ENCODE measurements around the gene TULP1. TPM values are rescaled to one million over a fixed set of nuclear protein-coding genes. Genes with fewer than 3 reads are reported as not detected.

Gene TULP1
- total and polyA plus RNA-seq, 7 donors: 0.05 to 0.09 (median 0.08) TPM; not detected in 4

DNA sequence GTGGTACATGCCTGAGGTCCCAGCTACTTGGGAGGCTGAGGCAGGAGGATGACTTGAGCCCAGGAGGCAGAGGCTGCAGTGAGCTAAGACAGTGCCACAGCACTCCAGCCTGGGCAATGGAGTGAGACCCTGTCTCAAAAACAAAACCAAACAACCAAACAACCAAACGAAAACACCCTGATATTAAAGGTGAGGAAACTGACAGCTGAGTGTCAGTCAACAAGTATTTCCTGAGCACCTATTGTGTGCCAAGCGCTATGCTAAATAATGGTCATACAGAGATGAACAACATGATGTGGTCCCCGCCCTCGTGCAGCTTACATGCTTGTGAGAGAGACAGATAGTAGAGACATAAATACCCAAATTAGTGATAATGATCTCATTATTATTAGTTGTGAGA is 1.9 kb upstream of the TULP1 start:
- Histone ChIP-seq H3K27me3 (ENCODE audit: insufficient read depth in 3 of 3, low read length in 2 of 3) (peaks cover 0 to 8% (median 4%) of the 10 kb centered on the region in 3 donors), H3K4me3 (no peak overlapping the region), H3K27ac (no peak overlapping the region), H3K4me1 (no peaks in the 10 kb centered on the region), H3K36me3 (ENCODE audit: insufficient read depth in 1 of 2, low read depth in 1 of 2) (no peaks in the 10 kb centered on the region), H3K9me3 (no peaks in the 10 kb centered on the region)
- TF ChIP-seq, protein P1, sequence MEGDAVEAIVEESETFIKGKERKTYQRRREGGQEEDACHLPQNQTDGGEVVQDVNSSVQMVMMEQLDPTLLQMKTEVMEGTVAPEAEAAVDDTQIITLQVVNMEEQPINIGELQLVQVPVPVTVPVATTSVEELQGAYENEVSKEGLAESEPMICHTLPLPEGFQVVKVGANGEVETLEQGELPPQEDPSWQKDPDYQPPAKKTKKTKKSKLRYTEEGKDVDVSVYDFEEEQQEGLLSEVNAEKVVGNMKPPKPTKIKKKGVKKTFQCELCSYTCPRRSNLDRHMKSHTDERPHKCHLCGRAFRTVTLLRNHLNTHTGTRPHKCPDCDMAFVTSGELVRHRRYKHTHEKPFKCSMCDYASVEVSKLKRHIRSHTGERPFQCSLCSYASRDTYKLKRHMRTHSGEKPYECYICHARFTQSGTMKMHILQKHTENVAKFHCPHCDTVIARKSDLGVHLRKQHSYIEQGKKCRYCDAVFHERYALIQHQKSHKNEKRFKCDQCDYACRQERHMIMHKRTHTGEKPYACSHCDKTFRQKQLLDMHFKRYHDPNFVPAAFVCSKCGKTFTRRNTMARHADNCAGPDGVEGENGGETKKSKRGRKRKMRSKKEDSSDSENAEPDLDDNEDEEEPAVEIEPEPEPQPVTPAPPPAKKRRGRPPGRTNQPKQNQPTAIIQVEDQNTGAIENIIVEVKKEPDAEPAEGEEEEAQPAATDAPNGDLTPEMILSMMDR (IDR thresholded peaks at IDR 0.05): no peak
- no peak for DNase-seq
- WGBS, 3 donors: 79 to 86% (median 83%) methylated on average over 4 of the region's 4 CpGs
- intact Hi-C loops (cut with DNase I): no loop called here
- ATAC-seq: no peak

DNA sequence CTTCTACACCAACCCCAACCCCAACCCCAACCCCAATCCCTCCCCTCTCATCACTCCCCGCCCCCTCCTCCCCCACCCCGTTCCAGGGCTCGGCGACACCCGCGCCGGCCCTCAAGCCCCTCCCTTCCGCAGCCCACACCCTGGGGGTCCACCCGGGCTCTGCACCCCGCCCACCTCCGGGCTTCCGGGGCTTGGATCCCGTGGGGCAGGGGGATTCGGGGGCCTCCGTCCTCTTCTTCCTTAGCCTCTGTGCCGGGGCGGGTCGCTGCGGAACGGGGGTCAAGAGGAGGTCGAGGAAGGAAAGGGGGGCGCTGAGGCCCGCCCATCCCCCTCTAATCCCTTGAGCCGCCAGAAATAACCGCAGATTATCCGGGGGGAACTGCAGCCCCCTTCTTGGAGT is 690 bp downstream of the TULP1 start:
- peaks cover 0 to 8% (median 4%) of the 10 kb centered on the region in 3 donors for H3K27me3 ChIP-seq (ENCODE audit: insufficient read depth in 3 of 3, low read length in 2 of 3)
- no peaks in the 10 kb centered on the region for H3K4me1 ChIP-seq
- TF ChIP-seq, protein P1 (IDR thresholded peaks at IDR 0.05): no peak
- no peak overlapping the region for H3K4me3 ChIP-seq
- intact Hi-C loops (cut with DNase I): no loop called here
- H3K9me3 ChIP-seq: no peaks in the 10 kb centered on the region
- DNase-seq: peak in 1 of 2 donors; percentile 23
- ATAC-seq: no peak
- 6 to 8% (median 8%) methylated on average over 18 to 26 of the region's 26 CpGs for WGBS, 3 donors
- no peaks in the 10 kb centered on the region for H3K36me3 ChIP-seq (ENCODE audit: insufficient read depth in 1 of 2, low read depth in 1 of 2)
- no peak overlapping the region for H3K27ac ChIP-seq

DNA sequence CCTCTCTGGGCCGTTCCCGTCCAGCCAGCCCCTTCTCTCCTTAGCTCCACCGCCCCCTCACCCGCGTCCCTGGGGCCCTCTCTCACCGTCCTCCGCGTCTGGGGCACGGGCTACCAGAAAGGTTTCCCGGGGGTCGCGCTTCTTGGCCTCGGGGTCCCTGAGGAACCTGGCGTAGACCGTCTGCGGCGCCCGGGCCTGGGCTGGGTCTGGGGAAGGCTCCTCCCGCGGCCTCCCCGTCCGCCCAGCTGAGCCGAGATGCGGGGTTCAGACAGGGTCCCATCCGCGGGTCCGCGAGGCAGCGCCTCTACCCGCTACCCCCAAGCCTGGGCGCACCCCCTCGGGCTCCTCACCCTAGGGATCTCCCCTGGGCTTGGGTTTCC is 1.1 kb downstream of the TULP1 start:
- Histone ChIP-seq H3K4me3 (no peak overlapping the region), H3K4me1 (no peaks in the 10 kb centered on the region), H3K27me3 (ENCODE audit: insufficient read depth in 3 of 3, low read length in 2 of 3) (peaks cover 0 to 8% (median 4%) of the 10 kb centered on the region in 3 donors), H3K9me3 (no peaks in the 10 kb centered on the region), H3K36me3 (ENCODE audit: insufficient read depth in 1 of 2, low read depth in 1 of 2) (no peaks in the 10 kb centered on the region), H3K27ac (no peak overlapping the region)
- ATAC-seq (no peak), DNase-seq (peak in 1 of 2 donors; percentile 37)
- TF ChIP-seq, protein P1 (IDR thresholded peaks at IDR 0.05): no peak
- WGBS, 3 donors: 14 to 24% (median 18%) methylated on average over 21 to 32 of the region's 32 CpGs
- intact Hi-C loops (cut with DNase I): no loop called here

DNA sequence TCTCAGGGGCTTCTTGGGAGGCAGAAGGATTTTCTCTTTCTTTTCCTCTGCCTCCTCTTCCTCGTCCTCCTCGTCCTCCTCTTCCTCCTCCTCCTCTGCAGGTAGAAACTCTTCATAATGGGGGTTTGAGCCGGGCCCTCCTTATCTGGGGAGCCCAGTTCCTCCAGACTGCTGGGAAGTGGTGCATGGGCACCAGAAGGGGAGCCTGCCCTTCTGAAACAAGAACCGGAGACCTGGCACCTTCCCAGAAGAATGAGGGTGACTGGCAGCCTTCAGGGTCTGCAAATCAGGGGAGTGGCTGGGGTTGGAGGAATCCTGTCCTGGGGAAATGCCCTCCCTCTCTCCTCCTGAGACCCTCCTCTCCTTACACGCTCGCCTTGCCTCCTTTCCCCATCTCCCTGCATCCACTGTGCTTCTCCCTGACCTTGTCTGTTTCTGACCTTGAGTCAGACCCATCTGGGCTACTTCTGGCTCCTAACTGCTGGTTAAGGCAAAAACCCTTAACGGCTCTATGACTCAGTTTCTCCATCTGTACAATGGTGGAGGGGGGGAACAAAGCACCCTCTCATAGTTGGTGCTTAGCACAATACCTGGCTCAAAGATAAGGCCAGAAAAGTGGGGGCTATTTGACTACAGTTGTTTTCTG is 1.7 kb downstream of the TULP1 start:
- H3K9me3 ChIP-seq: no peaks in the 10 kb centered on the region
- no peak overlapping the region for H3K27ac ChIP-seq
- H3K36me3 ChIP-seq (ENCODE audit: insufficient read depth in 1 of 2, low read depth in 1 of 2): no peaks in the 10 kb centered on the region
- intact Hi-C loops (cut with DNase I): no loop called here
- no peak overlapping the region for H3K4me3 ChIP-seq
- TF ChIP-seq, protein P1 (IDR thresholded peaks at IDR 0.05): no peak
- DNase-seq (no peak), ATAC-seq (peak in 1 of 4 donors; percentile 17)
- H3K27me3 ChIP-seq (ENCODE audit: insufficient read depth in 3 of 3, low read length in 2 of 3): peaks cover 0 to 8% (median 4%) of the 10 kb centered on the region in 3 donors
- WGBS, 3 donors: 74 to 78% (median 76%) methylated on average over 7 of the region's 7 CpGs
- no peaks in the 10 kb centered on the region for H3K4me1 ChIP-seq

DNA sequence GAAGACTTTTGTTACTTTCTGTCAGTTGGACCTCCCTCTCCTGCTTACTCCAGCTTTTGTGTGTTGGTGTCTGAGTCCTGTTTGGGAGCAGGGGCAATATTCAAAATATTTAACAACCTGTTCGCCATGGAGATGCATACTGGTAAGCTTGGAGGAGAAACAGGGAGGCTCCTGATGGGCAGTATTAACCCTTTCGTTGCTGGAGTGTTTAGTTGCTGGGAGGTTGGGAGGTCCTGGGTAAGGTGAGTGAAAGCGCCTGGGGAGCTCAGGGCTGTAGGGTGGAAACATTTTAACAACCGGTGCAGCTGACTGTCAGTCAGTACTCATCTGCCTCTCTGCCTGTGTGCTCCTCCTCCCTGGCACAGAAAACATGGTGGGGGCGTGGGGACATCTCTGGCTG is 4.2 kb downstream of the TULP1 start:
- no peaks in the 10 kb centered on the region for H3K9me3 ChIP-seq

More for the DNA sequence above, 4.2 kb downstream of the TULP1 start:
- peaks cover 0 to 14% (median 4%) of the 10 kb centered on the region in 3 donors for H3K27me3 ChIP-seq (ENCODE audit: insufficient read depth in 3 of 3, low read length in 2 of 3)
- TF ChIP-seq, protein P1 (IDR thresholded peaks at IDR 0.05): no peak
- WGBS, 3 donors: 55 to 60% (median 58%) methylated on average over 5 of the region's 5 CpGs
- H3K4me1 ChIP-seq: peaks cover 4% of the 10 kb centered on the region
- DNase-seq: peak in 1 of 2 donors; percentile 24
- ATAC-seq: no peak
- H3K36me3 ChIP-seq (ENCODE audit: insufficient read depth in 1 of 2, low read depth in 1 of 2): no peaks in the 10 kb centered on the region
- no peak overlapping the region for H3K27ac ChIP-seq
- intact Hi-C loops (cut with DNase I): no loop called here
- no peak overlapping the region for H3K4me3 ChIP-seq

Data from psoas muscle (tissue), 8 donors.